Hematopoietic multipotent progenitor cell treated with erythropoietin and hydrocortisone succinate and interleukin-3 and kit ligand, for 6 days (in vitro differentiated cells): Measurements from ENCODE around the gene XYLT1.

Experiments used
- DNase-seq: peaks from one replicate; pipeline ENCODE4 v3.0.0-alpha.2; 2015

XYLT1 gene

DNA sequence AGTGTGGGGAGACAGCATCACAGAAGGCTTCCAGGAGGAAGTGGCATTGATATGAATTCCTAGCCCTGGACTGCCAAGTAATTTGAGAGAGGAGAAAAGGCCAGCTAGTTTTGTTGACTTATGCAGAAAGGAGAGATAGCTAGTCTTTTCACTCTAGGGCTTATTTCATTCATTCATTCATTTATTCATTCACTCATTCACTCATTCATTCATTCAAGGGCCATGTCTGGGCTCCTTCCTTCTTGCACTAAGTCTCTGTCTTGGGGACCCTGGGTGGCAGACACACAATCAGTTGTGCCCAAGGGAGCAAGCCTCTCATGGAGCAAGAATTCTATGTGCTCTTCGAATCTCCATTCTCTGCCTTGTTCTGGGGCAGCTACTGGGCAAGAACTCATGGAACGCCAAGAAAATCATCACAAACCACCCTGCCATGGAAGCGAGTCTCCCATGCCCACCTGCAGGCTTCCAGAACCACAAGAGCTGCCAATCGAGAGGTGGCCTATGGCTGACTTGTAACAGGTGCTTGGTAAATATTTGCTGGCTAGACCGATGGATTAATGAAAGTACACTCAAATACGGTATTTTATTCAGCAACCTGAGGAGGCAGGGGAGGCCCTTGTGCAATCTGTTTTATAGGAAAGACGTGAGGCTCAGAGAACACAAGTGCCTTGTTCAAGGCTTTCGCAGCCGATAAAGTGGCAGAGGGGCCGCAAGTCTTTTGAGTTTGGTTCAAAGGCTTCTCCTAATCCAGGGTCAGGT lies 223.6 kb downstream of the XYLT1 start:
- no peak for DNase-seq

GRCh38 chr16:17246268-17246885 lies 224.4 kb downstream of the XYLT1 start:
- DNase-seq, result no peak

DNA sequence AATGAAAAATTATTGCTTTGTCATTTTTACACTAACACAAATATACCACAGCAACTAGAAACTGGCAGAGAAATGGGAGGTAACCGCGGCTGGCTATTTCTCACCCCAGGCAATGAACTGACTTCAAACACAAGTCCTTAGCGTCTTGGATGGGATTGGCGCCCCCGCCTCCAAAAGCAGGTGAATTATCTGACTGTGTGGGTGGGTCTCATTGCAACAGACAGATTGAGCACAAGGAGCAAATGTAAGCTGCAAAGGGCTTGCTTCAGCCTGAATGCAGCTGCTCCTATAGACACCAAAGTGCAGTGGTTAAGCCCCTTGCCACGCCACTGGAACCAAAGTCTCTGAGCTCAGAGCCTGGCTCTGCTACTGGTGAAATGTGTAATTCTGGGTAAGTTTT lies 225.0 kb downstream of the XYLT1 start:
- no peak for DNase-seq

DNA sequence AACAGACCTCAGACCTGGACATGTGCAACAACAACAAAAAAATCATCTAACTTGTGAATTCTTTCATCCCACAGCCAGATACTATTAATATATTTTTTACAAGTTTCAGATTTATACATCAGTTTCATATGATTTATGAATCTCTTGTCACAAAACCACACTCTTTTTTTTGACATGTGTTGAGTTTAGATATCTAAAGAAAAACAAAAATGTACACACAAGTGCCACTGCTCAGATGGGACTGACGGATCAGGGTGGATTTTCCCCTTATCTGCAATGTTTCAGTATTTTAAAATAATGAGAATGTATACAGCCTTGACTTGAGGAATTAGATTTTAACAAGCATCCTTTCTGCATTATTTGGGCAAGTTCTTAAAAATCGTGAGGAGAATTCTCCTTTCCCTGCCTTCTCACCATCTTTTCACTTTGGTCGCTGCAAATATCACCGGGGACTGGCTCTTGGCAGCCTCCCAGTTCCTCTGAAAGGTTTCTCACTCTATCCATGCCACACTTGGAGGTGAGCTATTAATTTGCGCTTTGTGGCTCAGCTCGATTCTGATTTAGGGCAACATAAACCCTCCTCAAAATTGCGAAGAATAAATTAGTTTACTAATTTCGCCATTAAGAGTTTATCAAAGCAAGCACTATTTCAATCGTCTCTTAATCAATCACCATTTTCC lies 225.7 kb downstream of the XYLT1 start:
- no peak for DNase-seq

GRCh38 chr16:17241264-17241835 lies 229.4 kb downstream of the XYLT1 start:
- DNase-seq, result no peak

- DNase-seq, result no peak
Observed at GRCh38 chr16:17238285-17239028, 232.3 kb downstream of the XYLT1 start.

DNA sequence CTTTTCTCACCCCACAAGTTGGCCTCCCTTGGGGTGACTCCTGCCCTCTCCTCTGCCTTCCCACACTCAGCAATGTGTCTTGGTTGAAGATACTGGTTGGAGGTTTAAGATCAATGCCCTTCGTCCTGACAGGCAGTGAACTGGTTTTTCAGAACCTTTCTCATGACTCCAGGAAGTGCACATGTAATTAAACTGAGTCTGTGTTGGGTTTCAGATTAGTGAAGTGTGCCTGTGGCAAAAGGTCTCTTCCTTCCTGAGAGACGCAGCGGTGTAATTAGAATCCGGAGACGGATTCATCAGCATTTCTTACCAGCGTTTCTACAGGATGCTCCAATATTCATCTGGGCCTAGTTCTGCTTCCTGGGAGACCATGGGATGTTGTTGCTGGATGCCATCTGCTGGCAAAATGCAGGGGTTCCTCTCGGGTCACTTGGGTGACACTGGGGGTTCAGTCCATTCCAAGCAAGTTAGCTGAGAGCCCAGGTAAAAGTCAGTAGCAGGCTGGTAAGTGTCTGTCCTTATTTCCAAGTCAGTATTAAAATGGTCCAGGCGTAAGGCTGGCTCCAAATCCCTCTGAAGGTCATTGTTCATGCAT lies 233.3 kb downstream of the XYLT1 start:
- no peak for DNase-seq

GRCh38 chr16:17235147-17235815 lies 235.5 kb downstream of the XYLT1 start:
- peak; percentile 42 for DNase-seq

DNA sequence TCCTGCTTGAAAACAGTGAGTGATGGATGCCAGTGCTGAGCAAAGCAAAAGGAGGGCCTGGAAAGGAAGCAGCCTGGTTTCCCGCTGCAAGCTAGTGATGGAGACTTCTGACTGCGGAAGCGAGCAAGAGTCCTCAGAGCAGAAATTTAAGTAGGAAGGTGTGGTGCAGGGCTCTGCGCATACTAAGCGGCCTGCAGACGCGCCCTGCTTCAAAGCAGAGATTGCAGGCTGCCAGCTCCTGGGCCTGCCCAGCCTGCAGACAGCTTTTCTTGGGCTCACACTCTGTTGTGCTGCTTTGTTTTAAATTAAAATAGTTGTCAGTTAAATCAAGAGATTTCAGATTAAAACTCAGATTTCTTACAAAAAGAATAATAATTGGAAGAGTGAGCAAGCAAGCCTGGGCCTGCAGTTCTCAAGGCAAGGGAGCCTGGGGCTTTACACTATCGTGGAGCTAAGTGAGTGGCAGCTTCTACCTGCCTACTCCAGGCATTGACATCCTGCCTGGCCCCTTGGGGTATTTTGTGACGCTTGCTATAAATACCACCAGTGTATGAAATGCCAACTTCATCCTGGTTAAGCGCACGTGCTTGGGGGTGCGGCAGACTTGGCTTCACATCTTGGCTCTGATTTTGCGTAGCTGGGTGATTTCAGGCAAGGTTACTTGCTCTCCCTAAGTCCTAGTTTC lies 237.3 kb downstream of the XYLT1 start:
- no peak for DNase-seq

- no peak for DNase-seq
Observed at GRCh38 chr16:17232487-17232886, 238.3 kb downstream of the XYLT1 start.

DNA sequence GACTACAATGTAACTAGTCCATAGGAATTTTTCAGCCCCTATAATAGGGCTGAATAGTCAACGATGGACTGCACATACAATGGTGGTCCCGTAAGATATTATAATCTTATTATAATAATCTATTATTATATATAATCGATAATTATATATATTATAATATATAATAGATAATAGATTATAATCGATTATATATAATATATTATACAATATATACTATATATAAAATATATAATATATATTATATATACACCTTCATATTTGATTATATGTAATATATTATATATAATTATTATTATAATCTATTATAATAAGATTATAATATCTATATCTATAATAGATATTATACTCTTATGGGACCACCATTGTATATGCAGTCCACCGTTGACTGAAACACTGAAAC lies 238.8 kb downstream of the XYLT1 start:
- DNase-seq, result no peak

- no peak for DNase-seq
Observed at GRCh38 chr16:17230932-17231581, 239.7 kb downstream of the XYLT1 start.

GRCh38 chr16:17229766-17230165 lies 241.0 kb downstream of the XYLT1 start:
- DNase-seq, result no peak

GRCh38 chr16:17229131-17229530 lies 241.6 kb downstream of the XYLT1 start:
- no peak for DNase-seq

DNA sequence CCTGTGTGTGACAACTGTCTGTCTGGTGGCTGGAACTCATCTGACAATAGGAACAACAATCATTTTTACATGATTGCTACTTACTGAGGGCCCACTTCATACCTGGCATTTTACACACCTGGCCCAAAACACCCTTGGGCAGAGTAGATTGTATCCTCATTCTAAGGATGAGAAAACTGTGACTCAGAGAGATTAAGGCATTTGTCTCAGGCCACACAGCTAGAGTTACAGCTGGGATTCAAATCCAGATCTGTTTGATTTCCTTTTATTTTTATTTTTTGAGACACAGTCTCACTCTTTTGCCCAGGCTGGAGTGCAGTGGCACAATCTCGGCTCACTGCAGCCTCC lies 242.1 kb downstream of the XYLT1 start:
- no peak for DNase-seq

DNA sequence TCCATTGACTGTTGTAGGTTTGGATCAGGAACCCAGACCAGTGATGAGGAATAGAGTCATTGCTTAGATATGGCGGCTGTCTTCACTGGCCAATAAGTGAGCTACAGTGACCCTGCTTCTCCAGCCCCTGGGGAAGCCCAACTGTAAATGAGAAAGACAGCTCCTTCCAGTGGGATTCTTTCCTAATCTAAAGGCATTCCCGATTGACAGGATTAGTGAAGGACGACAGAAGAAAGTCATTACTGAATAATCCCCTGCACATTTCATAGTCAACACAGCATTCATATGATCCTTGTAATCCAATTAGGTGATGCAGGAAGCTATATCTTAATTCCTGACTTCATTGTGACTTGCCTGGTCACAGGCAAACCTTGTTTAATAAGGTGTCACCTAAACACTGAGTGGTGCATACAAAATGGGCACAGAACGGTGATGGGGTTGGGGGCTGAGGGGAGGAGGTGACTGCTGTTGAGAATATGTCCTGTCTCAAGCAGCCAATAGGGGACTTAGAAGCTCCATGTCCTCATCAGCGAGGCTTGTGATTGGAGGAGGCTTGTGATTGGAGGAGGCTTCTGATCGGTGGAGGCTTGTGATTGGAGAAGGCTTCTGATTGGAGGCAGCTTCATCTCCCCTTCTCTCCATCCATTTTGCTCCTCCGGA lies 242.6 kb downstream of the XYLT1 start:
- no peak for DNase-seq

GRCh38 chr16:17227278-17227677 lies 243.5 kb downstream of the XYLT1 start:
- no peak for DNase-seq

DNA sequence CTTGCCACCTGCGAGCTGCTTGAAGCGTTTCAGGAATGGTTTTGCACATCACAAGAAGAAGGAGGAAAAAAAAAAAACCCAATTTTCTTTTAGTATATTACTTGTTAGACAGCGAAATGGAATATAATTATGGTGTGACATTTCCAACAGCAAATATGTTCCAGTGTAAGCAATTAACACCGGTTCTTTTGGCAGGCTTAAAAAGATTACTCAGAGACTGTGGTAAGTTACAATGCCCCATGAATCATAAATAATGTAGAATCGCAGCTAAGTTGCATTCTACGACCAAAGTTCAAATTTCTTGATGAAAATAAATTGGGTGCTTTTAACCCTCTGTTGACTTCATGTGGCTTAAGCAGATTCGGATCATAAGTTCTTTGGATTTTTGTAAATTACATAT lies 245.2 kb downstream of the XYLT1 start:
- DNase-seq, result no peak

GRCh38 chr16:17224879-17225281 lies 245.9 kb downstream of the XYLT1 start:
- DNase-seq, result peak; percentile 84

DNA sequence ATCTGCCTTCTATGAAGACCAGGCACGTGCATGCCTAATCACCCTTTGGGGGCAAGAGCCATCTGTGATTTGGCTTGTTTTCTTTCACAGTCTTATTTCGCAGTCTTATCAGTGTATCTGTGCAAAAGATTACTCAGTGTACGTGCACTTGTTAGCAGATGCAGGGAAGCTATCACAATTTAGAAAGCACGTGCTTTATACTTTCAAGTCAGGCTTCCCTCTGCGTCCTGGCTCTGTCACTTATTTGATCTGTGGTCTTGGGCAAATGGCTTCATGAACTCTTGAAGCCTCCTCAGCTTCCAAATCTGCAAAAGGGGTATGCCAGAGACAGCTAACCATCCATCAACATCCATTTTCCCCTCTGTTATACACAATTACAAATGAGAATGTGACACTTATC lies 246.4 kb downstream of the XYLT1 start:
- DNase-seq, result peak; percentile 28
